ENCODE results near the gene SMAD6.

Gene SMAD6

DNA sequence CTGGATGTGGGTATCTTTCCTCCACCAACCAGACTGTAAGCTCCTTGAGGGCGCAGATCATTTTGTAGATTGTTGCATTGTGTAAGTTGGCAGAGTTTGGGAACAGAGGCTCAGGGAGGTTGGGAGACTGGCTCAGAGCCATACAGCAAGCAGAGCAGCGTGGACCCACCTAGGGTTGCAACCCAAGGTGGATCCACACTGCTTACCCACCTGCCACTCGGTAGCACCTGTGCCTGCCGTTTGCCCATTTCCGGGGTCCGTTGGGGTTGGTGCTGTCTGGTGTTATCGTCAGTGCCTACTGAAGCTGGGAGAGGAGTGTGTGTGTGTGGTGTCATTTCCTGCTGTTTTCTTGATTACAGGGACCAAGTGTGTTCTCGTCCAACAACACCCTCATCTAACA lies 19.0 kb downstream of the SMAD6 start:
- no peak for DNase-seq (ENCODE audit: low read depth)

DNA sequence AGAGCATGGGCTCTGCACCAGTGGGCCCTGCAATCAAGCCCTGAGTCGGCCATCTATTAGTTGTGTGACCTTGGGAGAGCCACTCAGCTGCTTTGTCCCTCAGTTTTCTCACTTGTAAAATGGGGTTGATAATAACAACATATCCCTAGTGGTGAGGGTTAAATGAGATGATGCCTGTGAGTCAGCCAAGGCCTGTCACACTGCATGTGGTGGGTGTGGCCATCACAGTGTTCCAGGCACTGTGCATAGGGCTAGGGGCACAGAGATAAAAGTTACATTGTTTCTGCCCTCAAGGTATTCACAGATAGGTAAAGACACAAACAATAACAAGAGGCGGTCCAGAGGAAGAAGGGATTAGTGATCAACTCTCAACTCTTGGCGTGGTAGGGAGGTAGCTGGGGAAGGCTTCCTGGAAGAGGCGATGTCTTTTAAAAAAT lies 19.5 kb downstream of the SMAD6 start:
- no peak for DNase-seq (ENCODE audit: low read depth)

DNA sequence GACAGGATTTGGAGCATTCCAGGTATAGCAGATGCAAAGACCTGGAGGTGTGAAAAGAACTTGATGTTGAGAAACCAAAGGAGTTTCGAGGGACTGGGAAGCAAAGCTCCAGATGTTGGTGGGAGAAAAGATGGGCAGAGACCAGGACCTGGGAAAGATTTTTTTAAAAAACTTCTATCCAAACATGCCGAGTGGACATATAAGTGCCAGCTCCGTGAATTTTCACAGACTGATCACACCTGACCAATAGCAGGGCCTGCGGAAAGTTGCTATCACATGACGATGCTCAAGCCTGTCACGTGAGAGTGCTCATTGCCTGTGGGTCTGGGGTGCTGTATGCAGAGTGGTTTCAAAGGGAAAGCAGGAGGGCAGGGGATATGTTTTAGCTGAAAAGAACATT lies 19.9 kb downstream of the SMAD6 start:
- no peak for DNase-seq (ENCODE audit: low read depth)

DNA sequence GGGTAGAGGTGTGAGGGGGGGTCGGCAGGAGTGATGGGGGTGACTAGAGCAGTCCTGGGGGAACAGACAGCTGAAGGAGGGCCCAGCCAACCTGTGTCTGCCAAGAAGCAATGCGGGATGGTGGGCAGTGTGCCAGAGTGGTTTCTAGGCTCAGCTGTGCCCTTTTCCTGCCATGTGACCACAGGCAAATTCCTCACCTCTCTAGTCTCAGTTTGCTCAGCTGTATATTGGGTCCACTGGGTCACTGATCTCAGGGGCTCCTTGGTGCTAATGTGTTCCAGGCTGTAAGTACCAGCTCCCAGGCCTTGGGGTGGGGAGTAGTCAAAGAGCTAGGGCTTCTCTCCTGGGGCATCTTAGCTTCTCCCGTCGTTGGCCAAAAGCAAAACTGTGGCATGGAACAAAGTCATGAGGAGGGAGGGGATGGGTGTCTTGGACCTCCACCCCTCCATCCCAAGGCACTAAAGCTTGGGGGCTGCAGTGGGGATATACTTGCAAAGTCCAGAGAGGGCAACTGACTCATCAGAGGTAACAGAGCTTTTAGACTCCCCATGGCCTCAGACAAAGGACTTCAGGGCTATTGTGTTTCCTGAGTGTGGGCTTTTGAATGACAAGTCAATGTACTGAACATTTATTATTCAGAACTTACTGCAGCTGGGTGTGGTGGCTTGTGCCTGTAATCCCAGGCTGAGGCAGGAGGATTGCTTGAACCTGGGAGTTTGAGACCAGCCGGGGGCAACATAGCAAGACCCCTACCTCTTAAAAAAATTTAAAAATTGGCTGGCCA lies 20.9 kb downstream of the SMAD6 start:
- DNase-seq (ENCODE audit: low read depth): no peak

DNA sequence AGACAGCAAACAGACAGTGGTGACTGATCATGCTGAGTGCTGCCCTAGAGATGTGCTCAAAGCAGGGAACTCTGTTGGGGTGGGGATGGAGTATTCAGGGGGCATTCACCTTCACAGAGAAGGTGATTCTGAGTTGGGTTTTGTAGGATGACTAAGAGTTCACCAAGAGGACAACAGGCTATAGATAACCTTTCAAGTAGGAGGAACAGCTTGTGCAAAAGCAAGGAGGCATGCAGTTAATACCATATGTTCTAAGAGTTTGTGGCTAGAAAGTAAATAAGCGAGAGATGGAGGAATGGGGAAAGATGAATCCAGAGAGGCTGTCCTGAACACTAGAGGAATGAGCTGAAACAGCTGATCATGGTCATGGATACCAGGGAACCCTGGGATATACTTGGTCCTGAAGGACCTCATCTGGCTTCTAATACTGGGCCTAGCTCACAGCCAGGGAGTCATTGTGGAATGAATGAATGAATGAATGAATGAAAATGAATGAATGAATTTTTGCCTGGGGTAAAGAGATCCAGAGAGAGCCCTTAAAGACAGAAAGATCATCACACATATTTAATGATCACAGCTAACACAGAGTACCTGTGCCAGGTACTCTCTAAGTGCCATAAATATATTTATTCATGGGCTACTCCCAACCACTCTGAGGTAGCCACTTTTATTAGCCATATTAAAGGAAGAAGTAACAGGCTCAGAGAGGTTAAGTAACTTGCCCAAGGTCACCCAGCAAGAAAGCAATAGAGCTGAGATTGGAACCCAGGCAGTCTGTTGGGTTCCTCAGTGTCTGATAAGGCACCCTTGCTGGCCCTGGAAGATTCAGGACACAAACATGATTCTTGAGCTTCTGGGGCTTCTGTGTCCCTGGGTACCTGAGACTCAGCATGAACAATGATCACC lies 22.0 kb downstream of the SMAD6 start:
- DNase-seq (ENCODE audit: low read depth): no peak

DNA sequence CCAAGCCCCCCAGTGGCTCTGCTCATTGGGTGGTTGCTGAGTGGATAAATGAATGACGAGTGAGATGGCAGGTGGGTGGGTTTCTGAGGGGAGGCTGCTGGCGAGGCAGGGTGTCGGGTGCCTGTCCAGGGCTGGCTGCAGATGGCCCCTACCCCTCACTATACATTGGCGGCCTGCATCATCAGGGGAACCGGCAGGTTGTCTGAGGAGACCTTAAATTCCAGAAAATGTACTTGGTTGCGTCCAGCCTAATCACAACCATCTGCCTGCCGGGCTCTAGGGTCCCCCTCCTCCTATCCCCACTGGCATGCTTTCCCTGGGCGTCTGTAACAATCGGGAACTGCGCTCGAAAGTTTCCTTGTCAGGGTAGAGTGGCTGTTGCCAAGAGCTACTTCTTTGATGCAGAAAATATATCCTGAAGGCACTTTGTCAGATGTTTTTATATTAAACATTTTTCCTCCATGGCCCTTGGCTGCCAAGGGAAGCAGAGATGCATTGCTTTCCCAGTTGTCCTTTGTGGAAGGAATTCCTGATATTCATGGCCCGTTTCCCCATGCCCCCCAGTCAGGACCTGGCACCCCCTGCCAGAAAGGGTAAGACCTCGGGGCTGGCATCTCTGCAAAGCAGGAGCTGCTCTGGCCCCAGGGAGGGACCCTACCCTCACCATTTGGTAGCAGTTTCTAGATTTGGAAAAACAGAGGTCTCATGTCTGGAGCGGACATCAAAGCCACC lies 22.9 kb downstream of the SMAD6 start:
- DNase-seq (ENCODE audit: low read depth): no peak

DNA sequence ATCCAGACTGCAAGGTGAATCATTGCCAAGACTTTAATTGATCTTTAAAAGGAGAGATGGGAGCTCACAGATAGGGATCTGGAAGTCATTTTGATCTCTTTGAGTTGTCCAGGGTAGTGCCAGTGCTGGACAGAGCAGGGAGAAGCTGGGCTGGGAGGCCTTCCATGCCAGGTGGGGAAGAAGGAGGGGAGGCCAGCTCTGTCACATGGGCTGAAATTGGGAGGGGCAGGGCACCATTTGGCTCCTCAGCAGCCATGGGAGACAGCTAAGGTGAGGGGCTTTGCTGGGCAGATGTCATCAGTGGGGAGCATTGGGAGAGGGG lies 23.4 kb downstream of the SMAD6 start:
- DNase-seq (ENCODE audit: low read depth): no peak

DNA sequence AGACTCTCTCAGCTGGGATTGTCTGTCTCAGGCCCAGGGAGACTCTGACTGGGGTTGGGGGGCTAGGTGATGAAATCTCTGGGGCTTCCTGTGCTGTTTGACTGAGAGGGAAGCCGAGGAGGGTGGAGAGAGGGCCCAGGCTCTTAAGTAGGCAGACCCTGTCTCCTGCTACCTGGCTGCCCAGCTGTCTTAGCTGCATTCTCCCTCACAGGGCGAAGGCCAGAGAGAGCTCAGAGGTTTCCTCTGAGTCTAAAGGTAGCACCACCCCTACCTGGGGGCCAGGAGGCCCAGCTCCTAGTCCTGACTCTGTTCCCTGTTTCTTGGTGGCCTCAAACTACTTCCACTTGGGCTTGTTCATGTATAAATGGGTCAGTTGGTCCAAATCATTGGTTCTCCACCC lies 24.4 kb downstream of the SMAD6 start:
- no peak for DNase-seq (ENCODE audit: low read depth)

DNA sequence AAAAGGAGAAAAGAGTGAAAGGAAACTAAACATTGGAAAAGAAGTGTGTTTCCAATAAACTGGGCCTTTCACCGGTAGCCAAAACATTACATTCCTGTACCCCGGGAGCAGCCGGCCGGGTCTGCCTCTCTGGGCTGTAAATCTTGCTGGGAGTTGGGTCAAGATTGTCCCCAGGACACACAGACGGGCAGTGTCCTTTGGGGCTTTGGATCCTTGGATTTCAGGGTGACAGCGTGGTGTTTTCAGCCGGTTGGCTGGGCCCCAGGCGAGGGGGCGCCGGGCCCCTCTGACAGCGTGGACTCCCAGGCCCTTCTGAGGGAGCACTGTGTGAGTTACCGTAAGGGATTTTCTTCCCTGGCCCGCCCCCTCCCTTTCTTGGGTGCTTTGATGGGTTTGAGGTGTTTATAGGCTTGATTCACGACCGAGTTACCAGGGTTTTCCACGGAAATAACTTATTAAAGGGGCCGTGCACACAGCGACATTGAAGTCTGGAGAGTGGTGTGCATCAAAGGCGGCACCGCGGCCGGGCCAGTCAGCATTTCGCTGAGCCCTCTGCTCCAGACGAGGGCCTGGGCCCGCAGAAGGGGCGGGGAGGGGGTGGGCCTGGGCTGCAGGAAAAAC lies 27.4 kb downstream of the SMAD6 start:
- DNase-seq (ENCODE audit: low read depth): no peak

DNA sequence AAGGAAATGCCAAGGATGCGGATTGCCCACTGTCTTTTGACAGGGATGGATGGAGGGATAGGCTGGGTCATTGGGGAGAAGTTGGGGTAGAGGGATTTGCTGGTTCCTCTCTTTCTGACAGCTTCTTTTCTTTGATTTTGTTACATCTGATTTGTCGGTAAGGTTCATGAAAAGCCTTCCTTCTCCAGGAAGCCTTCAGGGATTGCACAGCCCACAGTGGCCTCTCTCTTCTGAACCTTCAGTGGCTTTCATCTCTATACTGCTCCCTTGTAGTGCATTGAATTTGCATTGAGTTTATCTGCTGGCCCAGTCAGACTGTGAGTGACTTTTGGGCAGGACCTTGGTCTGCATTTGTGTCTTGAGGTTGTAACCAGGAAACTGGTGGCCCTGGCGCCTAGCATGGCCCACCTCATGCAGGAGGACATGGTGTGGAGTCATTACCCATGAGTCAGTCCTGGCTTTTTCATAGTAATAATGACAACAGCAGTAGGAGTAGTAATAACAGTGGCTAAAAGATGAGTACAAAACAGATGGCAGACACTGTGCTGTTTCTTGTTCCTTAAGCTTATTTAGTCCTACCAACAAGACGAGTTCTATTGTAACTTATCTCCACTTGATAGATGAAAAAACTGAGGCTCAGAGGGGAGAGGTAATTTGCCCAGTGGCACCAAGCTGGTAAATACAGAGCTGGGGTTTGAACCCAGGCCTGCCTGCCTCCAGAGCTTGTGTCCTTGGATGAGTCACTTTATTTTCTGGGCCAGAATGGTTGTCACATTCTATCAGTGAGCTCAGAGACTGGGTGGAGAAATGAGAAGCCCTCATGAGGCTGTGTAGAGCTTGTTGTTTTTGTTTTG lies 28.4 kb downstream of the SMAD6 start:
- DNase-seq (ENCODE audit: low read depth): peak; percentile 40

DNA sequence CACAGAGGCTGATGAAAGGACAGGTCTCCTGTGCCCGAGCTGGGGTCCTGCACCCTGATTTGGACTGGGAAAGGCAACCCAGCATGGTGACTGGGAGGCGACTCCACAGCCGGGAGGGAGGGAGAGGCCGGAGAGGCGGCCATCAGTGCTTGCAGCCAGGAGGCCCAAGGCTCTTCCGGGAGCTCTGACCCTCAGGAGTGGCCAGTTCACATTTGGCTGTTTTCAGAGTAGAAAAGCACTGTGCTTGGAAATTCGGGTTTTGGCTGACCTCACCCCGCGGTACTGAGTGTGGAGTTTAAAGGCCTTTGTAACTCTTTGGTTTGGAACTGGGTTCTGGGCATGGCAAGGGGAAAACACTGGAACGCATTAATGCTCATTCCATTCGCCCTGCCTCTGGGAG lies 31.9 kb downstream of the SMAD6 start:
- no peak for DNase-seq (ENCODE audit: low read depth)

DNA sequence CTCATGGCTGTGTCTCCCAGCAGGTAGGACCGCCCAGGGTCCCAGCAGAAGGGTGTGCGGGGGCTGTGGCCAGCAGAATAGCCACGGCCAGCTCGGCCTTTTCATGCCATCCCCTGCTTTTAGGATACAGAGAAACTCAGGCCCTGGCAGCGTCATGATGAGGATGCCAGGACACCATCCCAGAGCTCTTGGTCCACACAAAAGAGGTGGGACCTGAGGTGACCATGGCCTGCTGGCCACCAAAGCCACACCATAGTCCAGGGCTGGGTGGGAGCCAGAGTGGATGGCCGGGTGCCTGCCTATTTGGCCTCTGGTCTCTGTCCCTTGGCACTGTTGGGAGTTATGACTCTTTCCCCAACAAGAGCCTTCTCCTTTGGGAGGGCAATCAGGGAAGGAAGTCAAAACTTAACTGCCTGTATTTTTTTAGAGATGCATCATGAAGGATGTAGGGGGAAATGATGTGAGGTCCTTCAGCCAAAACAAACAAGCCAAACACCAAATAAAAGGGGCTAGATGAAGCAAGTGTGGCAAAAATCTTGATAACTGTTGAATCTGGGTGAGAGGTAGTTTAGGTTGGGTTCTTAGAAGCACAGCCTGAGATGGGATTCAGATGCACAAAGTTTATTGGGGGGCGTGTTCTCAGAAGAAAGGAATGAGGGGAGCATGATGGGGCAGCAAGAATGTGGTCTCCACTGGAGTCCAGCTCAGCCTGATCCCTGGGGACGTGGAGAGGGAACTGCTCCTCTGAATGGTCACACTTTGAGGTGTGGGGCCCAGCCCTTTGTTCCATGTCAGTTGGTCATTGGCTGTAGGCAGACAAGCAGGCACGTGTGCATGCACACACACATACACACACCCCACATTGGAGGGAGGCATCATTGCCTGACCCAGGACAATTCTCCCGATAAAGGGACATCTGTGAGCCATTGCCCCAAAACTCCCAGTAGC lies 33.2 kb downstream of the SMAD6 start:
- DNase-seq (ENCODE audit: low read depth): peak; percentile 27

DNA sequence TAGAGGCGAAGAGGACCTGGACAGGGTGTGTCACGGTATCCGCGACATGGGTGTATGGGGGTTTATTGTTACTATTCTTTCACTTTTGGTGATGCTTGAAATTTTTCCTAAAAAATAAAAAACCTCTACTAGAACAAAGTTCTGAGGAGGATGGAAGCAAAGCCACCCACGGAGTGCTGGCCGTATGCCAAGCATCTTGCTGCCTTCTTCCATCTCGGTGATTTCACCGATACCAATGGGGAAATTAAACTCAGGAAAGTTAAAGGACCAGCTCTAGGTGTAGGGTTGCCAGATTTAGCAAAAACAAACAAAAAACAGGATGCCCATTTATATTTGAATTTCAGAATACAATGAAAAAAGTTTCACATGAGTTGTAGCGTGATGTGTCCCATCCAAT lies 33.9 kb downstream of the SMAD6 start:
- DNase-seq (ENCODE audit: low read depth): no peak

DNA sequence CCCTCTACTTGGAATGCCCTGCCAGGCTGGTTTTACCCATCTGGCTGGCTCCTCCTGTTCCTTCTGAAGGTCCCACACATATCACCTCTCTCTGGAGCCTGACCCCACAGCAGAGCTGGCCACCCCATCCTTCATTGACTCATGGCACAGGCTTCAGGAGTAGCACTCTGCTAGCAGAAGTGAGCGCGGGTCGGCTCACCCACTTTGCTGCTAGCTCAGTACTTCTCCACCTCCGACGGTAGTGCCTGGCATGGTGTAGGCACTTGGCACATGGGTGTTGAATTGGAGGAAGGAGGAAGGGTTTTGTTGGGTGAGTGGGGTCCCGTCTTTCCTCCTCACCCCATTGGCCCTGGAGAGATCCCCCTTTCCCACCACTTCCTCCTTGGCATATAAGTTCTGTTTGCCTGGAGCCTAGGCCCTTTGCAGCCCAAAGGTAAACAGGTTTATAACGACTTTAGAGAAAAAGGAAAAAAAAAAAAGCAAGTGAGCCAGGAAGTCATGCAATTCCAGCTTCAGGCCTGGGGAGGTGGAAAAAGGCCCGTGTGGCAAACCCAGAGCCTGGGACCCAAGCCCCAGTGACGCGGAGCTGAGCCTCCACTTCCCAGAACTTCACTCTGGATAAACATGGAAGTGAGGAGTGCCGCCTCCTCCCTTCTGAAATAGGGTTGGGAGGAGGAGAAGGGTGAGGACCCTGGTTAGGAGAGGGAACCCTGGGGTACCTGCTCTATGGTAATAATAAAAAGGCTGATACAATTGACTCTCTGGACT lies 35.4 kb downstream of the SMAD6 start:
- no peak for DNase-seq (ENCODE audit: low read depth)

DNA sequence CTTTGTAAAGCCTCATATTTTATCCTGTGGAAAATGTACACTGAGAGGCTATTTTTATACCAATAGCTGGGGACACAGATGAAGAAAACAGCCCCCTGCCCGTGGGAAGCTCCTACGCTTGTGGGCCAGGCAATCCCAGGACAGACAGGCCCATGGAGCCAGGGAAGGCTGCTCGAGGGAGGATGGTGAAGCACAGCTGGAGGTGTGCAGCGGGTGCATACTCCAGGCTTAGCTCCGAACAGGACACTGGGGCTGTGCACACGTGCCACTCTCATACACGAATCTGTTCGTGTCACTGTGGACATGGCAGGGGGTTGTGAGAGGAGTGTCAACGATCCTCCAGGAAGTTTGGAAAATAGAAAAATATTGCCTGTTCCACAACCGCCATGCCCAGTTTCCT lies 36.1 kb downstream of the SMAD6 start:
- DNase-seq (ENCODE audit: low read depth): no peak

DNA sequence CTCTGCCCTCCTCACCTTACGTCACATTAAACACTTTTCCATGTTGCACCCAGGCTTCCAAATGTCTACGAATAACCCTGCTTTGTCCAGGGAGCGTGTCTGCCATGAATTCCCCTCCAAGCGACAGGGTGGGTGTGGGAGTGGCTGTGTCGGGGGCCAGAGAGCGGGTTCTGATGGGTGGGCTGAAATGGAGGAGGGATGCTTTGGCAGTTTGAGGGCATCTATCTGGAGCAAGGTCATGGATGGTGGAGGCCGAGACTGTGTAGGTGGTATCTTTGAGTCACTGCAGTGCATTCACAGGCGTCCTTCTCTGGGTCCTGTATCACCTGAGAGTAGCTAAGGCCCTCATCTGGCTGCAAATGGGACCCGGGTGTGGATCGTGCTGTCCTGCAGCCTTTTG lies 36.6 kb downstream of the SMAD6 start:
- DNase-seq (ENCODE audit: low read depth): no peak

DNA sequence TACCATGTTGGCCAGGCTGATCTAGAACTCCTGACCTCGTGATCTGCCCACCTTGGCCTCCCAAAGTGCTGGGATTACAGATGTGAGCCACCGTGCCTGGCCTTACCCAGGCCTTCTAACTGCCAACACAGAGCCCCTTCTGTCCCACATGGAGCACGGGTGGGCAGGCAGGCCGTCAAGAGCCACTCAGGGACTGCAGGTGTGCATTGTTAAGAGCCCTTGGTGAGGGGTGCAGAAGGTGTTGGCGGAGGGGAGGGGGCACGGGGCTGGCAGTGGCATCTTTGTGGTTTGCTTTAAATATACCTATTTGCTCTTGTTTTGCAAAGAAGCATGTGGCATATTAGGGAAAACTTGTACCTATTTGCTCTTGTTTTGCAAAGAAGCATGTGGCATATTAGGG lies 37.3 kb downstream of the SMAD6 start:
- DNase-seq (ENCODE audit: low read depth): no peak

DNA sequence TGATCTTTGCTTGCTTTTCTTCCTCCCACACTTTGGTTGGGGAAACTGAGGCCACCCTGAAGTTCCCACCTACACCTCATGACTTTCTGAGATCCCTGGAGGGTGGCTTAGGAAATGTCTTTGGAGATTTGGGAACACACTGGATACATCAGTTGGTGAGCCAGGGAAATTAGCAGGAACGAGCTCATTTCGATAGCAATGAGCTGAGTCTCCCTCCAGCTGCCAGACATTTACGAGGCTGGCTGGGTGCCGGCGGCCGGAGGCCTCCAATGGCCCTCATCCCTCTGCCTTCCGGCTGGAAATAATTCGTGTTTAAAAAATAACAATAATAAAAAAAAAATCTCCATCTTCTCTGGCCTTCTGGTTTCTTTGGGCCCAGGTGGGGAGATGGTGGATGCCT lies 38.8 kb downstream of the SMAD6 start:
- DNase-seq (ENCODE audit: low read depth): no peak

DNA sequence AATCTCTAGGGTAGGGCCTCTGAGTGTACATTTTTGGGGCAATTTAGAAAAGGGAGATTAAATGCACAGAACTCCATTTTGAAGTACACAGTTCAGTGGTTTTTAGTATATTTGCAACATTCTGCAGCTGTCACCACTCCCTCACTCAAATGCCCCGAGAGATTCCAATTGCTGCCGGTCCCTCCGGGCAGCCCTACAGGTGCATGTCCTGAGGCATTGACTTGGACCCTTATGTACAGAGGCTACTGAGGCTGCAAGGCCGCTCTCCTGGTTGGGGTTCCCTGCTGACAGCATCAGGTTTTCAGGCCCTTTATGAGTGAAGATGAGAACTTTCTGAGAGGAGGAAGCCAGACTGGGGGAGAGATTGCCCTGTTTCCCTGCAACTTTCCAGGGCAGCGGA lies 39.6 kb downstream of the SMAD6 start:
- no peak for DNase-seq (ENCODE audit: low read depth)
